ENCODE measurements around the gene MARS1. TPM values are rescaled to one million over a fixed set of nuclear protein-coding genes. Genes with fewer than 3 reads are reported as not detected.

MARS1 gene
- total RNA-seq, 1 donor from 2014 or later: 73.1 TPM

- Histone ChIP-seq H3K27ac (replicated peaks) (no peak overlapping the region), H3K4me3 (no peak overlapping the region), H3K36me3 (peaks cover 19% of the 10 kb centered on the region), H3K27me3 (ENCODE audit: low read depth) (peaks cover 26% of the 10 kb centered on the region), H3K4me1 (peaks cover 25% of the 10 kb centered on the region), H3K9me3 (replicated peaks) (no peaks in the 10 kb centered on the region)
- no peak for TF ChIP-seq CTCF (IDR thresholded peaks at IDR 0.05; ENCODE audit: borderline replicate concordance)
- intact Hi-C loops (cut with micrococcal nuclease): no loop called here
- no peak for DNase-seq
Measured at GRCh38 chr12:57485695-57486094, 2.2 kb upstream of the MARS1 start.

GRCh38 chr12:57487055-57487596, 742 bp upstream of the MARS1 start:
- TF ChIP-seq CTCF (IDR thresholded peaks at IDR 0.05; ENCODE audit: borderline replicate concordance): no peak
- DNase-seq: no peak
- Histone ChIP-seq H3K9me3 (replicated peaks) (no peaks in the 10 kb centered on the region), H3K4me1 (peaks cover 25% of the 10 kb centered on the region), H3K27me3 (ENCODE audit: low read depth) (peaks cover 12% of the 10 kb centered on the region), H3K27ac (replicated peaks) (peak overlapping the region; percentile 78), H3K4me3 (peak overlapping the region; percentile 98), H3K36me3 (peaks cover 33% of the 10 kb centered on the region)
- intact Hi-C loops (cut with micrococcal nuclease): no loop called here

- no peak for DNase-seq
- Histone ChIP-seq H3K36me3 (peaks cover 42% of the 10 kb centered on the region), H3K4me3 (peak overlapping the region; percentile 98), H3K27ac (replicated peaks) (peak overlapping the region; percentile 78), H3K9me3 (replicated peaks) (no peaks in the 10 kb centered on the region), H3K27me3 (ENCODE audit: low read depth) (no peaks in the 10 kb centered on the region), H3K4me1 (peaks cover 25% of the 10 kb centered on the region)
- TF ChIP-seq CTCF (IDR thresholded peaks at IDR 0.05; ENCODE audit: borderline replicate concordance): no peak
- intact Hi-C loops (cut with micrococcal nuclease): no loop called here
Measured at GRCh38 chr12:57488402-57489156, 711 bp downstream of the MARS1 start.

- Histone ChIP-seq H3K36me3 (peaks cover 46% of the 10 kb centered on the region), H3K4me3 (peak overlapping the region; percentile 98), H3K27ac (replicated peaks) (no peak overlapping the region), H3K4me1 (peaks cover 25% of the 10 kb centered on the region), H3K27me3 (ENCODE audit: low read depth) (no peaks in the 10 kb centered on the region), H3K9me3 (replicated peaks) (no peaks in the 10 kb centered on the region)
- DNase-seq: no peak
- no peak for TF ChIP-seq CTCF (IDR thresholded peaks at IDR 0.05; ENCODE audit: borderline replicate concordance)
- intact Hi-C loops (cut with micrococcal nuclease): no loop called here
Measured at GRCh38 chr12:57489157-57489641, 1.3 kb downstream of the MARS1 start.

GRCh38 chr12:57490126-57490525, 2.3 kb downstream of the MARS1 start:
- no peak for TF ChIP-seq CTCF (IDR thresholded peaks at IDR 0.05; ENCODE audit: borderline replicate concordance)
- intact Hi-C loops (cut with micrococcal nuclease): no loop called here
- H3K36me3 ChIP-seq: peaks cover 46% of the 10 kb centered on the region

More at GRCh38 chr12:57490126-57490525, 2.3 kb downstream of the MARS1 start:
- Histone ChIP-seq H3K9me3 (replicated peaks) (no peaks in the 10 kb centered on the region), H3K4me3 (no peak overlapping the region), H3K27ac (replicated peaks) (no peak overlapping the region), H3K4me1 (peaks cover 25% of the 10 kb centered on the region), H3K27me3 (ENCODE audit: low read depth) (no peaks in the 10 kb centered on the region)
- no peak for DNase-seq

Measured in left ventricle myocardium inferior (tissue), 1 donor.